Lower leg skin (tissue), 4 donors: ENCODE measurements around the gene USP10. TPM values are rescaled to one million over a fixed set of nuclear protein-coding genes. Genes with fewer than 3 reads are reported as not detected.
A peak's percentile ranks its signal among the peaks of the same experiment; 100 is the strongest.

ENCODE experiments used
- DNase-seq, 2 donors: peaks; one replicate each; pipeline ENCODE4 v3.0.0-alpha.2; 2019; ENCODE audit warnings: low spot score in 2 of 2
- H3K4me3 ChIP-seq: fragments of 200-600 bp; sonication (generic); 2 replicates; pipeline ENCODE4 v1.5.1; 2017; ENCODE audit warnings: mild to moderate bottlenecking, low read depth; ENCODE audit not compliant: poor library complexity, severe bottlenecking
- POLR2A ChIP-seq, 2 donors: fragments of 450-650 bp; IDR thresholded peaks; one replicate each; pipeline ENCODE4 v1.6.1; 2016 to 2017; ENCODE audit warnings: antibody characterized with exemption in 2 of 2, mild to moderate bottlenecking in 1 of 2, moderate library complexity in 1 of 2
- WGBS, 2 donors: methylation state at CpG; one replicate each; pipeline ENCODE4 v1.1.5; 2018; 5-methylcytosine and 5-hydroxymethylcytosine counted together
- intact Hi-C: fragments of 100-400 bp; cut with DNase I; formaldehyde crosslinking; loops from one replicate; pipeline ENCODE4 v1.15.0; 2023; ENCODE audit warnings: low total_unique reads
- total RNA-seq, 4 donors: library from RNA; depleted of rRNA; stranded (reverse); fragments of >200 nt; gene quantifications; one replicate each; pipeline ENCODE4 v1.1.0, GENCODE V29; 2016
- TF ChIP-seq, protein P1 (sequence below), 3 donors: fragments of 450-650 bp; IDR thresholded peaks; one replicate each; pipeline ENCODE4 v1.5.1; 2016; ENCODE audit warnings: antibody characterized with exemption in 3 of 3, mild to moderate bottlenecking in 3 of 3, moderate library complexity in 2 of 3

USP10 gene
- total RNA-seq, 4 donors from 2014 or later, result 54.3 to 69.0 (median 60.7) TPM

DNA sequence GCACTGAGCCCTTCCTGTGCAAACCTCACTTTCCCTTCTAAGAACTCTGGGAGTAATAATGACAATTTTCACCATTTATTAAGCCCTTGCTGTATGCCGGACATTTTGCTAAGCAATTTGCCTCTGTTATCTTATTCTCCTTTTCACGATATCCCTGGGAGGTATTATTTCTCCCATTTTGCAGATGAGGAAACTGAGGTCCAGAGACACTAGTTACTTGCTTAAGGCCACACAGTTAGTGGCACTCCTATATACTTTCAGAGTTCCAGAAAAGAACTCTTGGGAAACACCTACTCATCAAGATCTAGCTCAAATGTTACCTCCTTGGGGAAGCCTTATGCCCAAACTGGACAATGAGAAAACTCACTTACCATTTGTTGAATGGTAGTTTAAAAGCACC lies 4.8 kb upstream of the USP10 start:
- DNase-seq, result no peak
- WGBS, 2 donors, result 96% methylated on average over 2 of the region's 2 CpGs
- intact Hi-C loops, result no loop called here
- H3K4me3 ChIP-seq, result no peak overlapping the region
- TF ChIP-seq, protein P1, sequence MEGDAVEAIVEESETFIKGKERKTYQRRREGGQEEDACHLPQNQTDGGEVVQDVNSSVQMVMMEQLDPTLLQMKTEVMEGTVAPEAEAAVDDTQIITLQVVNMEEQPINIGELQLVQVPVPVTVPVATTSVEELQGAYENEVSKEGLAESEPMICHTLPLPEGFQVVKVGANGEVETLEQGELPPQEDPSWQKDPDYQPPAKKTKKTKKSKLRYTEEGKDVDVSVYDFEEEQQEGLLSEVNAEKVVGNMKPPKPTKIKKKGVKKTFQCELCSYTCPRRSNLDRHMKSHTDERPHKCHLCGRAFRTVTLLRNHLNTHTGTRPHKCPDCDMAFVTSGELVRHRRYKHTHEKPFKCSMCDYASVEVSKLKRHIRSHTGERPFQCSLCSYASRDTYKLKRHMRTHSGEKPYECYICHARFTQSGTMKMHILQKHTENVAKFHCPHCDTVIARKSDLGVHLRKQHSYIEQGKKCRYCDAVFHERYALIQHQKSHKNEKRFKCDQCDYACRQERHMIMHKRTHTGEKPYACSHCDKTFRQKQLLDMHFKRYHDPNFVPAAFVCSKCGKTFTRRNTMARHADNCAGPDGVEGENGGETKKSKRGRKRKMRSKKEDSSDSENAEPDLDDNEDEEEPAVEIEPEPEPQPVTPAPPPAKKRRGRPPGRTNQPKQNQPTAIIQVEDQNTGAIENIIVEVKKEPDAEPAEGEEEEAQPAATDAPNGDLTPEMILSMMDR (IDR thresholded peaks at IDR 0.05), result no peak
- no peak for TF ChIP-seq POLR2A (IDR thresholded peaks at IDR 0.05)

DNA sequence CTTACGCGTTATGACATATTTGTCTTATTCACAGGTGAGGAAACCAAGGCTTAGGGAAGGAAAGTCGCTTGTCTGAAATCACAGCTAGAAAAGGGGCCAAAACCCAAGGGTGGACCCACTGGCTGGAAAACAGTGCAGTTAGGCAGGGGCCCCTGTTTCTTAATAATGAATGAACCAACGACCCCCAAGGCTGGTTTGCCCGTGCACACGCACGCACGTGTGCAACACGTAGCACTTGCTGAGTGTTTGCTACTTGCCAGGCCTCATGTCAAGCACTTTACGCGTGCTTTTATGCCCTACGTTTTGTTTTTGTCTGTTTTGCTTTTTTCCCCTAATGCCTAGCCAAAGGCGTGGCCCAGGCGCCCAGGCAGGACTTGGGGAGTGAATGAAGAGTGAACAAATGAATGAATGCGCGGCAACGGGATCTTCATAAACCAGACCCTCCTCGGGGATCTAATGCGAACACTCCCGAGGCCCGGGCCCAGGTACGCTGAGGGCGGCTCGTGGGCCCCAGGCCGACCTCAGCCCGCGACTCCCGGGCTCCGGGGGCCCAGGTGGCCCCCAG lies 571 bp upstream of the USP10 start:
- intact Hi-C loops, result no loop called here
- H3K4me3 ChIP-seq, result peak overlapping the region; percentile 96
- DNase-seq, result no peak
- TF ChIP-seq POLR2A (IDR thresholded peaks at IDR 0.05), result no peak
- TF ChIP-seq, protein P1 (IDR thresholded peaks at IDR 0.05), result no peak
- WGBS, 2 donors, result 28 to 30% methylated on average over 19 to 22 of the region's 29 CpGs

DNA sequence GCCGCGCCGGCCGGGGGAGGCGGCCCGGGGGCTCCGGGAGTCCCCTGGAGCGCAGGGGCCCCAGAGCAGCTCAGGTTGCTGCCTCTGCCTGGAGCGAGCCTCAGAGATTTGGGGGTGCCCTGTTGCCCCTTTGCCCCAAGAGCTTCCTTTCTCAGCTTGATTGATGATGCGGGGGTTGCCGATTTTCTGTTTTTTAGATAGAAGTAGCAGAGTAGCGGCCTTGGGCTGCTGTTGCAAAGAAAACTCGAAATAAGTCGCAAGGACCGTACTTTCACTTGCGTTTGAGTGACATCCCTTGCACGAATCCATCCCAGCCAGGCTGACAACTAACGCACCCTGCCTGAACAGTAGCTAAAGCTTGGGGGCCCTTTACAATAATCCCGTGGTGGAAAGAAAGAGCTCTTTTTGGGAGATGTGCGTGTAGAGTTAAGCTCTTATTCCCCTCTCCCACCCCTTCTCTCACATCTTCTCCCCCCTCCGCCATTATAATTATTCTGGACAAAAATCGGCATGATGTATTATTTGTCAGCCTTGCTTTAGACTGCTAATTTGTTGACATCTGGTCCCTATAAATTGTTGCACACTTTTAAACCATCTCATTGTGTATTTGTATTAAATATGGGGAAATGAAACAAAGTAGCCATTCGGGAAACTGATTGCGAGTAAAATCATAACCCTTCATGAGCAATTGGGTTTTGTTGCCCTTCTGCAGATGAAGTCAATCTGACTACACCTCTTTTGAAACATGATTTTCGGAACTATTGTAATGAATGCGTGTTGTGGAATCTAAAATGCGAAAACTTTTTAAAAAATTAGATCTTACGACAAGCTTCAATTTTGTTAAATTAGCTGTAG lies 873 bp downstream of the USP10 start:
- TF ChIP-seq, protein P1 (IDR thresholded peaks at IDR 0.05), result no peak
- TF ChIP-seq POLR2A (IDR thresholded peaks at IDR 0.05), result no peak
- no peak for DNase-seq
- WGBS, 2 donors, result 3 to 6% methylated on average over 19 to 25 of the region's 28 CpGs
- intact Hi-C loops, result no loop called here
- H3K4me3 ChIP-seq, result peak overlapping the region; percentile 96

DNA sequence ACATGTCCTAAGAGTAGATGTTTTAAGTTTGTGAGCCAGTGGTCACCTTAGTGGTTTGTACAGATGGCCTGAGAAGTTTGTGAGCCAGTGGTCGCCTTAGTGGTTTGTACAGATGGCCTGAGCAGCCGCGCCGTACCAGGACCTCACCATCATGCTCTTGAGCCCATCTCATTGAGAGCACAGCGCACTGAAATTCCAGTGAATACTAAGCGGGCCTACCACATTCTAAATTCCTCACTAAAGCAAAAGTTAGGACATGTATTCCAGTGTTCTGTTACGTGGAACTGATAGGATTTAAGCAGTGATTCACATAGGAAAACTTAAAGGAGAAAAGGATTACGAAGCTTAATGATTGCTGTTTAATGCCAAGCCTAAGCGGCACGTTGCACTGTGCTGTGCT lies 3.9 kb downstream of the USP10 start:
- intact Hi-C loops, result no loop called here
- TF ChIP-seq, protein P1 (IDR thresholded peaks at IDR 0.05), result no peak
- no peak for TF ChIP-seq POLR2A (IDR thresholded peaks at IDR 0.05)
- H3K4me3 ChIP-seq, result no peak overlapping the region
- no peak for DNase-seq
- WGBS, 2 donors, result 91 to 92% methylated on average over 10 of the region's 10 CpGs

DNA sequence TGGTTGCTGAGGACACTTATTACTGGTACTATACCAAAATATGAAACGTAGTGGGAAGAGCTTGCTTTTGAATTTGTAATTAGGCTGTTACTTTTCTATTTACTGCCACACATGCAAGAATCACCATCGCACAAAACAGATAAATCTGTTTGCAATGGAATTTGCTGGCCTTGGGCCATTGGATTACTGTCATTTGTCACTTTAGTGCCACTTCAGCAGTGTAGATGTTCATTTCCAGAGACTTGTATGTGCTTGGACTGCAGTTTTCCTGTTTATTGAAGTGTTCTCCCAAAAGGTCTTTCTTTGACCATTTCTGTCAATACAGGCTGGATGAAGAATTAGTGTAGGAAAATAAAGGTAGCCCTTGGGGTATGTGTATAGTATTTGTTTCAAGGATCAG lies 4.5 kb downstream of the USP10 start:
- WGBS, 2 donors, result 42 to 54% methylated on average over 2 of the region's 2 CpGs
- no peak for DNase-seq
- intact Hi-C loops, result no loop called here
- no peak for TF ChIP-seq POLR2A (IDR thresholded peaks at IDR 0.05)
- TF ChIP-seq, protein P1 (IDR thresholded peaks at IDR 0.05), result no peak
- no peak overlapping the region for H3K4me3 ChIP-seq
